AG09319 (cell line): ENCODE measurements around the gene GSTP1.
"Not testable (repeated sequence)": the region's sequence is repeated elsewhere in the genome, so short reads cannot be mapped to it uniquely, and the experiment has no call there.

Source experiments
- DNase-seq: peaks from one replicate; pipeline ENCODE4 v3.0.0-alpha.2; 2010; ENCODE audit warnings: low read depth; ENCODE audit errors: extremely low read depth
- CTCF ChIP-seq: IDR thresholded peaks from 2 replicates; pipeline ENCODE4 v1.5.1; 2011; ENCODE audit warnings: low read depth, mild to moderate bottlenecking, inconsistent platforms, low read length, moderate library complexity

GSTP1 gene

GRCh38 chr11:67614730-67615714 is 31.4 kb downstream of the GSTP1 start:
- peak; percentile 36 for TF ChIP-seq CTCF
- DNase-seq = no peak

GRCh38 chr11:67615728-67616430 is 32.3 kb downstream of the GSTP1 start:
- no peak for TF ChIP-seq CTCF
- DNase-seq = no peak

- TF ChIP-seq CTCF = no peak
- DNase-seq = no peak
Measured at GRCh38 chr11:67616431-67617242, 33.0 kb downstream of the GSTP1 start.

- TF ChIP-seq CTCF = no peak
Measured at GRCh38 chr11:67617243-67617953, 33.8 kb downstream of the GSTP1 start.

GRCh38 chr11:67618901-67619659 is 35.5 kb downstream of the GSTP1 start:
- DNase-seq = not testable (repeated sequence)

More at GRCh38 chr11:67617243-67617953, 33.8 kb downstream of the GSTP1 start:
- no peak for DNase-seq

GRCh38 chr11:67619683-67620618 is 36.3 kb downstream of the GSTP1 start:
- not testable (repeated sequence) for DNase-seq

GRCh38 chr11:67620621-67621020 is 37.0 kb downstream of the GSTP1 start:
- DNase-seq = not testable (repeated sequence)

- DNase-seq = not testable (repeated sequence)
Measured at GRCh38 chr11:67621928-67622327, 38.3 kb downstream of the GSTP1 start.

- DNase-seq = not testable (repeated sequence)
Measured at GRCh38 chr11:67622905-67623304, 39.3 kb downstream of the GSTP1 start.

GRCh38 chr11:67623795-67624194 is 40.2 kb downstream of the GSTP1 start:
- not testable (repeated sequence) for DNase-seq

- not testable (repeated sequence) for DNase-seq
Measured at GRCh38 chr11:67626131-67626833, 42.7 kb downstream of the GSTP1 start.
